Testis (tissue), 3 donors: ENCODE measurements around the gene ISOC2. TPM values are rescaled to one million over a fixed set of nuclear protein-coding genes. Genes with fewer than 3 reads are reported as not detected.
A peak's percentile ranks its signal among the peaks of the same experiment; 100 is the strongest.
"Not testable (repeated sequence)": the region's sequence is repeated elsewhere in the genome, so short reads cannot be mapped to it uniquely, and the experiment has no call there.

Experiments used
- DNase-seq: peaks from one replicate; pipeline ENCODE4 v3.0.0-alpha.2; 2019
- H3K27ac ChIP-seq, 2 donors: fragments of 200-600 bp; sonication (generic); one replicate each; pipeline ENCODE4 v1.5.1; 2019
- H3K27me3 ChIP-seq: fragments of 200-600 bp; sonication (generic); one replicate; pipeline ENCODE4 v1.5.1; 2019
- H3K36me3 ChIP-seq: fragments of 200-600 bp; sonication (generic); one replicate; pipeline ENCODE4 v1.5.1; 2017; ENCODE audit warnings: low read depth; ENCODE audit errors: missing control alignments
- H3K4me1 ChIP-seq: fragments of 200-600 bp; sonication (generic); one replicate; pipeline ENCODE4 v1.5.1; 2019
- H3K4me3 ChIP-seq, 2 donors: fragments of 200-600 bp; sonication (generic); one replicate each; pipeline ENCODE4 v1.5.1; 2017 to 2019
- H3K9me3 ChIP-seq: fragments of 200-600 bp; sonication (generic); one replicate; pipeline ENCODE4 v1.5.1; 2017
- CTCF ChIP-seq, 3 experiments: fragments of 450-650 bp in 2 of 3; fragments of 200-600 bp in 1 of 3; sonication (generic) in 1 of 3; IDR thresholded peaks; one replicate each; pipeline ENCODE4 v1.5.1; 2016 to 2019; ENCODE audit warnings: antibody characterized with exemption in 3 of 3, mild to moderate bottlenecking in 2 of 3, moderate library complexity in 1 of 3
- POLR2A ChIP-seq: fragments of 450-650 bp; IDR thresholded peaks from one replicate; pipeline ENCODE4 v1.6.1; 2017; ENCODE audit warnings: antibody characterized with exemption, mild to moderate bottlenecking, moderate library complexity
- WGBS, 2 donors: methylation state at CpG; one replicate each; pipeline ENCODE4 v1.1.5; 2018; 5-methylcytosine and 5-hydroxymethylcytosine counted together
- intact Hi-C: fragments of 100-400 bp; cut with DNase I; formaldehyde crosslinking; loops from one replicate; pipeline ENCODE4 v1.15.1; 2023; ENCODE audit warnings: low total_unique reads
- polyA plus RNA-seq: library from polyadenylated mRNA; stranded (reverse); fragments of 350-450 nt; fragmentation: Illumina TruSeq; extraction: RNeasy Lipid Tissue Mini Kit (QIAGEN cat#74804); gene quantifications from one replicate; pipeline ENCODE4 v1.2.3, GENCODE V29; 2014; ENCODE audit warnings: low read depth, low replicate concordance; ENCODE audit not compliant: insufficient read depth
- total RNA-seq, 2 donors: library from RNA; depleted of rRNA; stranded (reverse); fragments of >200 nt; gene quantifications; one replicate each; pipeline ENCODE4 v1.2.3, GENCODE V29; 2016

The ISOC2 gene
- total and polyA plus RNA-seq, 3 donors from 2014 or later: 79.1 to 107 (median 98.5) TPM

- TF ChIP-seq POLR2A (no peak), CTCF (IDR thresholded peaks at IDR 0.05) (no peak)
- peak overlapping the region; percentile 86 to 98 for H3K4me3 ChIP-seq
- intact Hi-C loops: no loop called here
- no peaks in the 10 kb centered on the region for H3K9me3 ChIP-seq
- no peaks in the 10 kb centered on the region for H3K36me3 ChIP-seq
- H3K27ac ChIP-seq: peak overlapping the region; percentile 99 to 100
- peak; percentile 100 for DNase-seq
- H3K27me3 ChIP-seq: no peaks in the 10 kb centered on the region
- 0% methylated on average over 47 to 61 of the region's 72 CpGs for WGBS, 2 donors
- peaks cover 19% of the 10 kb centered on the region for H3K4me1 ChIP-seq
Observed at GRCh38 chr19:55407800-55408532, 53.5 kb downstream of the ISOC2 start.

GRCh38 chr19:55407550-55407799 is 54.0 kb downstream of the ISOC2 start, which contains the start of gene UBE2S:
TSS of gene UBE2S (minus strand) at chr19:55407788. CDS start at chr19:55407589, 199 bp downstream.
- peak within 1 kb of the TSS; percentile 99 to 100 for H3K27ac ChIP-seq
- H3K36me3 ChIP-seq, H3K27me3 ChIP-seq, DNase-seq, H3K9me3 ChIP-seq, intact Hi-C loops: not testable (repeated sequence)
- peaks cover 21% of the 10 kb centered on the region for H3K4me1 ChIP-seq
- WGBS, 2 donors: 8% methylated on average over 15 of the region's 36 CpGs; no CpG with 5 or more reads in 1 of the 2 donors
- H3K4me3 ChIP-seq: peak within 1 kb of the TSS; percentile 86 to 98
- peak; percentile 89 for TF ChIP-seq POLR2A

- intact Hi-C loops: no loop called here
- H3K27ac ChIP-seq: peak overlapping the region; percentile 99 to 100
- H3K9me3 ChIP-seq: no peaks in the 10 kb centered on the region
- no peak for DNase-seq
- 5% methylated on average over 35 of the region's 35 CpGs; no CpG with 5 or more reads in 1 of the 2 donors for WGBS, 2 donors
- peaks cover 24% of the 10 kb centered on the region for H3K4me1 ChIP-seq
- TF ChIP-seq CTCF (IDR thresholded peaks at IDR 0.05) (no peak), POLR2A (no peak)
- H3K36me3 ChIP-seq: no peaks in the 10 kb centered on the region
- H3K4me3 ChIP-seq: peak overlapping the region; percentile 86 to 98
- H3K27me3 ChIP-seq: no peaks in the 10 kb centered on the region
Observed at GRCh38 chr19:55406826-55407549, 54.5 kb downstream of the ISOC2 start.

GRCh38 chr19:55406091-55406825 is 55.2 kb downstream of the ISOC2 start:
- DNase-seq: no peak
- intact Hi-C loops: no loop called here
- no peak for TF ChIP-seq POLR2A
- TF ChIP-seq CTCF (IDR thresholded peaks at IDR 0.05): no peak
- Histone ChIP-seq H3K4me1 (peaks cover 24% of the 10 kb centered on the region), H3K27ac (peak overlapping the region in 1 of 2 donors; percentile 100), H3K4me3 (peak overlapping the region in 1 of 2 donors; percentile 86), H3K9me3 (no peaks in the 10 kb centered on the region), H3K27me3 (no peaks in the 10 kb centered on the region), H3K36me3 (no peaks in the 10 kb centered on the region)
- 77 to 81% methylated on average over 10 to 14 of the region's 14 CpGs for WGBS, 2 donors

GRCh38 chr19:55405638-55406037 is 55.8 kb downstream of the ISOC2 start:
- peaks cover 24% of the 10 kb centered on the region for H3K4me1 ChIP-seq
- intact Hi-C loops: no loop called here
- no peak for DNase-seq
- no peaks in the 10 kb centered on the region for H3K27me3 ChIP-seq
- TF ChIP-seq CTCF (IDR thresholded peaks at IDR 0.05): no peak
- no peak for TF ChIP-seq POLR2A
- no peak overlapping the region for H3K4me3 ChIP-seq
- no peaks in the 10 kb centered on the region for H3K36me3 ChIP-seq
- no peak overlapping the region for H3K27ac ChIP-seq
- H3K9me3 ChIP-seq: no peaks in the 10 kb centered on the region
- WGBS, 2 donors: 83 to 87% methylated on average over 5 of the region's 5 CpGs
